CD4-positive, alpha-beta T cell (primary cell): ENCODE results near the gene EGFL7. TPM values are rescaled to one million over a fixed set of nuclear protein-coding genes. Genes with fewer than 3 reads are reported as not detected.
"Not testable (repeated sequence)": the region's sequence is repeated elsewhere in the genome, so short reads cannot be mapped to it uniquely, and the experiment has no call there.

Experiments used
- ATAC-seq: fragments of 200-7000 bp; cut with Tn5 transposase; one replicate; pipeline ENCODE4 v1.10.0; 2022; ENCODE audit warnings: mild to moderate bottlenecking; ENCODE audit not compliant: poor library complexity
- CTCF ChIA-PET: fragments of 350-600 bp; sonication (Branson Sonifier 250); formaldehyde crosslinking; loops from one replicate; lab custom pipeline; 2021; ENCODE audit warnings: antibody characterized with exemption, inconsistent platforms; lab: Charles Lee
- POLR2A ChIA-PET: fragments of 350-600 bp; sonication (Branson Sonifier 250); formaldehyde crosslinking; loops from one replicate; lab custom pipeline; 2021; ENCODE audit warnings: antibody characterized with exemption, inconsistent platforms; lab: Charles Lee
- DNase-seq, 14 experiments: peaks; one replicate each; pipeline ENCODE4 v3.0.0-alpha.2; 2013 to 2020; ENCODE audit warnings: mixed read lengths in 2 of 14
- H3K27ac ChIP-seq, 2 donors: one replicate each; pipeline versions ENCODE4 v1.5.1 to v1.7.0; 2013; ENCODE audit warnings: low read length in 2 of 2, low read depth in 1 of 2, mild to moderate bottlenecking in 1 of 2
- H3K27me3 ChIP-seq, 2 experiments: 1 replicate in 1 of 2; 2 replicates in 1 of 2; pipeline versions ENCODE4 v1.6.1 to v1.7.0; 2013; ENCODE audit warnings: low read length in 2 of 2, control low read depth in 1 of 2, mild to moderate bottlenecking in 1 of 2, moderate library complexity in 1 of 2; ENCODE audit not compliant: insufficient read depth in 2 of 2, control insufficient read depth in 1 of 2
- H3K36me3 ChIP-seq: one replicate; pipeline ENCODE4 v1.6.1; 2013; ENCODE audit warnings: low read length, control low read depth; ENCODE audit not compliant: insufficient read depth
- H3K4me1 ChIP-seq: one replicate; pipeline ENCODE4 v1.6.1; 2013; ENCODE audit warnings: low read length, control low read depth; ENCODE audit not compliant: insufficient read depth
- H3K4me3 ChIP-seq: one replicate; pipeline ENCODE4 v1.5.1; 2013; ENCODE audit warnings: mild to moderate bottlenecking, low read length, moderate library complexity
- H3K9me3 ChIP-seq, 2 experiments: 1 replicate in 1 of 2; 2 replicates in 1 of 2; pipeline versions ENCODE4 v1.6.1 to v1.7.0; 2013; ENCODE audit warnings: low read length in 2 of 2, mild to moderate bottlenecking in 2 of 2, control low read depth in 1 of 2, moderate library complexity in 1 of 2; ENCODE audit not compliant: control insufficient read depth in 1 of 2, insufficient read depth in 1 of 2
- H3K27ac Mint-ChIP-seq: one replicate; pipeline ENCODE4 v1.8.0; 2020; ENCODE audit warnings: mixed read lengths
- H3K27me3 Mint-ChIP-seq: one replicate; pipeline ENCODE4 v1.8.0; 2021; ENCODE audit warnings: mixed read lengths
- H3K36me3 Mint-ChIP-seq: one replicate; pipeline ENCODE4 v1.8.0; 2021; ENCODE audit warnings: low read depth, mixed read lengths
- H3K4me1 Mint-ChIP-seq: one replicate; pipeline ENCODE4 v1.8.0; 2021; ENCODE audit warnings: low read depth, mixed read lengths
- H3K4me3 Mint-ChIP-seq: one replicate; pipeline ENCODE4 v1.8.0; 2020; ENCODE audit warnings: mild to moderate bottlenecking, mixed read lengths
- H3K9me3 Mint-ChIP-seq: one replicate; pipeline ENCODE4 v1.8.0; 2020; ENCODE audit warnings: mixed read lengths
- CTCF ChIP-seq: fragments of 200-600 bp; IDR thresholded peaks from one replicate; pipeline ENCODE4 v1.8.0; 2022; ENCODE audit warnings: antibody characterized with exemption, mild to moderate bottlenecking
- intact Hi-C, 2 experiments: fragments of 100-400 bp; cut with DNase I in 1 of 2; cut with micrococcal nuclease in 1 of 2; formaldehyde crosslinking; loops; one replicate each; pipeline versions ENCODE4 v1.15.1 to v1.9.0; 2023 to 2025; cut with DNase I, micrococcal nuclease
- total RNA-seq, 174 experiments: library from RNA in 2 of 174; stranded (reverse) in 2 of 174; gene quantifications; one replicate each; pipeline ENCODE4 v1.2.3 and lab custom pipeline; 2021 to 2026

EGFL7 gene
- total RNA-seq, 2 experiments from 2014 or later: not detected

GRCh38 chr9:136709454-136710109 lies 46.9 kb downstream of the EGFL7 start:
- Histone ChIP-seq H3K9me3 (peaks cover 0 to 17% of the 10 kb centered on the region in 2 experiments), H3K27ac (no peak overlapping the region), H3K4me1 (peaks cover 14% of the 10 kb centered on the region), H3K4me3 (no peak overlapping the region), H3K36me3 (no peaks in the 10 kb centered on the region), H3K27me3 (peaks cover 33 to 36% of the 10 kb centered on the region in 2 experiments)
- no peak overlapping the region for H3K27ac Mint-ChIP-seq
- H3K9me3 Mint-ChIP-seq: no peaks in the 10 kb centered on the region
- H3K27me3 Mint-ChIP-seq: peaks cover 44% of the 10 kb centered on the region
- ChIA-PET CTCF (no interaction called here), POLR2A (no interaction called here)
- H3K4me3 Mint-ChIP-seq: no peak overlapping the region
- TF ChIP-seq CTCF: no peak
- no peaks in the 10 kb centered on the region for H3K4me1 Mint-ChIP-seq
- no peaks in the 10 kb centered on the region for H3K36me3 Mint-ChIP-seq
- no peak for DNase-seq
- no peak for ATAC-seq
- intact Hi-C loops: no loop called here

- no peaks in the 10 kb centered on the region for H3K4me1 Mint-ChIP-seq
- intact Hi-C loops: no loop called here
- H3K27ac Mint-ChIP-seq: no peak overlapping the region
- H3K27me3 ChIP-seq: peaks cover 37% of the 10 kb centered on the region in 2 experiments
- no peak for TF ChIP-seq CTCF
- no peak overlapping the region for H3K27ac ChIP-seq
- ChIA-PET CTCF (no interaction called here), POLR2A (no interaction called here)
- H3K9me3 Mint-ChIP-seq: no peaks in the 10 kb centered on the region
- ATAC-seq (no peak), DNase-seq (no peak)
- no peaks in the 10 kb centered on the region for H3K36me3 ChIP-seq
- H3K4me3 ChIP-seq: no peak overlapping the region
- H3K27me3 Mint-ChIP-seq: peaks cover 45% of the 10 kb centered on the region
- H3K4me3 Mint-ChIP-seq: no peak overlapping the region
- peaks cover 0 to 18% of the 10 kb centered on the region in 2 experiments for H3K9me3 ChIP-seq
- H3K4me1 ChIP-seq: peaks cover 14% of the 10 kb centered on the region
- no peaks in the 10 kb centered on the region for H3K36me3 Mint-ChIP-seq
These were observed 47.8 kb downstream of the EGFL7 start for GRCh38 chr9:136710543-136710942.

GRCh38 chr9:136711219-136711648 lies 48.5 kb downstream of the EGFL7 start:
- H3K27ac ChIP-seq, H3K4me3 ChIP-seq, H3K36me3 Mint-ChIP-seq, H3K4me1 Mint-ChIP-seq, H3K9me3 Mint-ChIP-seq, H3K27ac Mint-ChIP-seq, ATAC-seq, intact Hi-C loops, H3K36me3 ChIP-seq, DNase-seq, POLR2A ChIA-PET, CTCF ChIA-PET: not testable (repeated sequence)
- Histone ChIP-seq H3K9me3 (peaks cover 0 to 18% of the 10 kb centered on the region in 2 experiments), H3K4me1 (peaks cover 14% of the 10 kb centered on the region), H3K27me3 (peaks cover 37% of the 10 kb centered on the region in 2 experiments)
- Mint-ChIP-seq H3K4me3 (peak overlapping the region; percentile 48), H3K27me3 (peaks cover 51% of the 10 kb centered on the region)
